ENCODE results near the gene BTN1A1.

DNA sequence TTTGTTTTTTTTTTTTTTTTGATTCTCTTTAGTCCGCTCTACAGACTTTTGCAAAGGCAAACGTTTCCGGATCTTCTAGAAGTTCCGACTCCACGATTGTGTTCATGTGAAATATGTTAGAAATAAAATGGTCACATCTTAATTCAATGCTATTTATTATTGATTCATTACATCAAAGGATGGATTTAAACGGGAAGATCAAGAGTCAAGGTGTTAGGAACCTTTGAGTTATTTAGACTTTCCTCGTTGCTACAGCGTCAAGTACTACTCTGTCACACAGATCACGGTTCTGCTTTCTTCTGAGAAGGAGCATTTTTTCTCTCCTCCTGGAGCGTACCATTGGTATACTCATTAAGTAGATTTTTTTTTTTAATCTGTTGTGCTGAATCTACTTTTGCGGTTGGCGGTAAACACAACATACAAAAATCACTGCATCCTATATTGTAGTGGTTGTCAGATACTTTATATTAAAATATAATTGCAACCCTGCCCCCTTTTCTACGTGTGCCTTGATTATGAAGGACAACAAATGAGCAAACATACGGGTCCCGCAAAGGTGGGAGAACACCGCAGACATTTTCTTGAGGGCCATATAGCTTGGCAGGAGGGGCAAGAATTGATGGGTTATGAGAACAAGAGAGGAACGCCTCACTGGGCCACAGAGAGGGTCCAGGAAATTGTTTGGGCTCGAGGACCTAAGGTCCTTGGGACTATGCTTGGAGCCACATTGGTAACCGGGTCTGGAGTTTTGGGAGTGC is 55.6 kb downstream of the BTN1A1 start:
- TF ChIP-seq POLR2A (IDR thresholded peaks at IDR 0.05) (no peak), POLR2AphosphoS5 (IDR thresholded peaks at IDR 0.05) (no peak), EP300 (IDR thresholded peaks at IDR 0.05) (no peak)
- TF ChIP-seq, protein P1, sequence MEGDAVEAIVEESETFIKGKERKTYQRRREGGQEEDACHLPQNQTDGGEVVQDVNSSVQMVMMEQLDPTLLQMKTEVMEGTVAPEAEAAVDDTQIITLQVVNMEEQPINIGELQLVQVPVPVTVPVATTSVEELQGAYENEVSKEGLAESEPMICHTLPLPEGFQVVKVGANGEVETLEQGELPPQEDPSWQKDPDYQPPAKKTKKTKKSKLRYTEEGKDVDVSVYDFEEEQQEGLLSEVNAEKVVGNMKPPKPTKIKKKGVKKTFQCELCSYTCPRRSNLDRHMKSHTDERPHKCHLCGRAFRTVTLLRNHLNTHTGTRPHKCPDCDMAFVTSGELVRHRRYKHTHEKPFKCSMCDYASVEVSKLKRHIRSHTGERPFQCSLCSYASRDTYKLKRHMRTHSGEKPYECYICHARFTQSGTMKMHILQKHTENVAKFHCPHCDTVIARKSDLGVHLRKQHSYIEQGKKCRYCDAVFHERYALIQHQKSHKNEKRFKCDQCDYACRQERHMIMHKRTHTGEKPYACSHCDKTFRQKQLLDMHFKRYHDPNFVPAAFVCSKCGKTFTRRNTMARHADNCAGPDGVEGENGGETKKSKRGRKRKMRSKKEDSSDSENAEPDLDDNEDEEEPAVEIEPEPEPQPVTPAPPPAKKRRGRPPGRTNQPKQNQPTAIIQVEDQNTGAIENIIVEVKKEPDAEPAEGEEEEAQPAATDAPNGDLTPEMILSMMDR (IDR thresholded peaks at IDR 0.05) = no peak
